Astrocyte (in vitro differentiated cells and primary cell): ENCODE data around the gene CADM1. TPM values are rescaled to one million over a fixed set of nuclear protein-coding genes. Genes with fewer than 3 reads are reported as not detected.

Source experiments
- DNase-seq: peaks from one replicate; pipeline ENCODE4 v3.0.0-alpha.2; 2010; ENCODE audit warnings: low read depth
- FAIRE-seq: peaks from 2 replicates; lab custom pipeline; 2011; peaks lifted over from hg19 to GRCh38; lab: Jason Lieb, UNC
- H2AFZ ChIP-seq: 2 replicates; pipeline ENCODE4 v1.6.0; 2012; ENCODE audit warnings: low read depth, low read length, inconsistent platforms
- H3K27ac ChIP-seq: 2 replicates; pipeline ENCODE4 v1.5.1; 2011; ENCODE audit warnings: low read depth, low read length, inconsistent platforms
- H3K27me3 ChIP-seq: 2 replicates; pipeline ENCODE4 v1.6.0; 2011; ENCODE audit warnings: low read length, inconsistent platforms; ENCODE audit not compliant: insufficient read depth
- H3K36me3 ChIP-seq: 2 replicates; pipeline ENCODE4 v1.5.1; 2011; ENCODE audit warnings: low read length, inconsistent platforms; ENCODE audit not compliant: insufficient read depth
- H3K4me1 ChIP-seq: 2 replicates; pipeline ENCODE4 v1.5.1; 2011; ENCODE audit warnings: low read length, inconsistent platforms; ENCODE audit not compliant: insufficient read depth
- H3K4me2 ChIP-seq: 2 replicates; pipeline ENCODE4 v1.6.0; 2012; ENCODE audit warnings: low read length, inconsistent platforms
- H3K4me3 ChIP-seq: 2 replicates; pipeline ENCODE4 v1.5.1; 2011; ENCODE audit warnings: low read depth, mild to moderate bottlenecking, low read length, inconsistent platforms; ENCODE audit not compliant: insufficient read depth
- H3K79me2 ChIP-seq: 2 replicates; pipeline ENCODE4 v1.6.0; 2012; ENCODE audit warnings: mild to moderate bottlenecking, low read length, inconsistent platforms; ENCODE audit not compliant: insufficient read depth
- H3K9ac ChIP-seq: 2 replicates; pipeline ENCODE4 v1.6.0; 2012; ENCODE audit warnings: mild to moderate bottlenecking, low read length, inconsistent platforms
- H3K9me3 ChIP-seq: 2 replicates; pipeline ENCODE4 v1.5.1; 2012; ENCODE audit warnings: low read depth, mild to moderate bottlenecking, low read length, inconsistent platforms; ENCODE audit not compliant: insufficient read depth
- H4K20me1 ChIP-seq: 2 replicates; pipeline ENCODE4 v1.6.0; 2012; ENCODE audit warnings: low read length, inconsistent platforms; ENCODE audit not compliant: insufficient read depth
- H3K27ac Mint-ChIP-seq: one replicate; pipeline ENCODE4 v1.8.0; 2021; ENCODE audit warnings: mild to moderate bottlenecking, mixed read lengths; ENCODE audit not compliant: unreplicated experiment
- H3K27me3 Mint-ChIP-seq: one replicate; pipeline ENCODE4 v1.8.0; 2021; ENCODE audit warnings: low read depth, mixed read lengths; ENCODE audit not compliant: unreplicated experiment
- H3K36me3 Mint-ChIP-seq: one replicate; pipeline ENCODE4 v1.8.0; 2021; ENCODE audit warnings: low read depth, mixed read lengths; ENCODE audit not compliant: unreplicated experiment
- H3K4me1 Mint-ChIP-seq: one replicate; pipeline ENCODE4 v1.8.0; 2021; ENCODE audit warnings: low read depth, mixed read lengths; ENCODE audit not compliant: unreplicated experiment
- H3K4me3 Mint-ChIP-seq: one replicate; pipeline ENCODE4 v1.8.0; 2021; ENCODE audit warnings: mild to moderate bottlenecking, moderate library complexity, mixed read lengths; ENCODE audit not compliant: unreplicated experiment
- H3K9me3 Mint-ChIP-seq: one replicate; pipeline ENCODE4 v1.8.0; 2021; ENCODE audit warnings: mild to moderate bottlenecking, mixed read lengths; ENCODE audit not compliant: unreplicated experiment
- EZH2 ChIP-seq: IDR thresholded peaks from 2 replicates; pipeline ENCODE4 v1.6.1; 2012; ENCODE audit warnings: mild to moderate bottlenecking, low read length, inconsistent platforms; ENCODE audit not compliant: insufficient read depth
- total RNA-seq: library from RNA; stranded (reverse); gene quantifications from 2 replicates; pipeline ENCODE4 v1.2.1, GENCODE V29; 2021
- TF ChIP-seq, protein P1 (sequence below): IDR thresholded peaks from 2 replicates; pipeline ENCODE4 v1.5.1; 2011; ENCODE audit warnings: low read depth, mild to moderate bottlenecking, inconsistent platforms, low read length, moderate library complexity; ENCODE audit not compliant: insufficient read depth

Gene CADM1
- total RNA-seq, 1 donor from 2014 or later: 414 TPM

DNA sequence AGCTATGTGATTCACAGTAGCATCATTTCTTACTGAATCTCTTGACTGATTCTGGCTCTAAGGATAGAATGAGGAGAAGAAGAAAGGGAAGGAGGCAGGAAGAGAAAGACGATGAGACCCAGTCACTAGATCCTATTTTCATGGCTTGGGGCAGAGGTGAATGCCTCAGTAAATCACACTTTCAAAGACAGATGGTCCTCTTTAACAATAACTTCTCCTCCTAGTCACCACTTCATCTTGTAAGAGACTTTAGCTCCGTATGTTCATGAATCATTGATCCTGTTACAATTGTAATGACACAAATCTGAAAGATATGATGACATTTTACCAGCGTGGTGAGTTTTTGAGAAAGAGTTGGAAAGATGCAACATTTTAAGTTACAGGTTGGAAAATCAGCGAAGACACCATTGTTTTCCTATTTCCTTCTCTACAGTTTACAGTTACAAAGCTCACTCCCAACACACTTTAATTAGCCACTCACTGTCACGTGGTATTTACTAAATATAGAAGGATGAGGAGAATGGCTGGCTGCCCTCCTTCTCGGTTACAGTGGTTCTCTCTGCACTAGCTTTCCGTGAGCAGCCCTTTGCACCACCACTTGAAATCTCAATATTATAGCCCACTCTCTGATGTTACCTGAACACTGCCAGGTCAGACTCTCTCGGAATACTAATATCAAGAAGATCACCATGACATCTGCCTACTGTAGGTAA is 205.8 kb downstream of the CADM1 start:
- no peak overlapping the region for H3K27ac ChIP-seq
- Mint-ChIP-seq H3K9me3 (peaks cover 5% of the 10 kb centered on the region), H3K27me3 (no peaks in the 10 kb centered on the region), H3K4me3 (no peak overlapping the region), H3K4me1 (peaks cover 34% of the 10 kb centered on the region), H3K36me3 (peaks cover 9% of the 10 kb centered on the region), H3K27ac (no peak overlapping the region)
- TF ChIP-seq, protein P1, sequence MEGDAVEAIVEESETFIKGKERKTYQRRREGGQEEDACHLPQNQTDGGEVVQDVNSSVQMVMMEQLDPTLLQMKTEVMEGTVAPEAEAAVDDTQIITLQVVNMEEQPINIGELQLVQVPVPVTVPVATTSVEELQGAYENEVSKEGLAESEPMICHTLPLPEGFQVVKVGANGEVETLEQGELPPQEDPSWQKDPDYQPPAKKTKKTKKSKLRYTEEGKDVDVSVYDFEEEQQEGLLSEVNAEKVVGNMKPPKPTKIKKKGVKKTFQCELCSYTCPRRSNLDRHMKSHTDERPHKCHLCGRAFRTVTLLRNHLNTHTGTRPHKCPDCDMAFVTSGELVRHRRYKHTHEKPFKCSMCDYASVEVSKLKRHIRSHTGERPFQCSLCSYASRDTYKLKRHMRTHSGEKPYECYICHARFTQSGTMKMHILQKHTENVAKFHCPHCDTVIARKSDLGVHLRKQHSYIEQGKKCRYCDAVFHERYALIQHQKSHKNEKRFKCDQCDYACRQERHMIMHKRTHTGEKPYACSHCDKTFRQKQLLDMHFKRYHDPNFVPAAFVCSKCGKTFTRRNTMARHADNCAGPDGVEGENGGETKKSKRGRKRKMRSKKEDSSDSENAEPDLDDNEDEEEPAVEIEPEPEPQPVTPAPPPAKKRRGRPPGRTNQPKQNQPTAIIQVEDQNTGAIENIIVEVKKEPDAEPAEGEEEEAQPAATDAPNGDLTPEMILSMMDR: no peak
- TF ChIP-seq EZH2: no peak
- DNase-seq (no peak), FAIRE-seq (no peak)
- H3K27me3 ChIP-seq: no peaks in the 10 kb centered on the region
- H3K9me3 ChIP-seq: no peaks in the 10 kb centered on the region
- H3K4me3 ChIP-seq: no peak overlapping the region
- no peaks in the 10 kb centered on the region for H3K36me3 ChIP-seq
- no peaks in the 10 kb centered on the region for H4K20me1 ChIP-seq
- H3K4me1 ChIP-seq: peaks cover 7% of the 10 kb centered on the region
- no peak overlapping the region for H3K9ac ChIP-seq
- no peak overlapping the region for H2AFZ ChIP-seq
- no peak overlapping the region for H3K4me2 ChIP-seq
- H3K79me2 ChIP-seq: no peaks in the 10 kb centered on the region

DNA sequence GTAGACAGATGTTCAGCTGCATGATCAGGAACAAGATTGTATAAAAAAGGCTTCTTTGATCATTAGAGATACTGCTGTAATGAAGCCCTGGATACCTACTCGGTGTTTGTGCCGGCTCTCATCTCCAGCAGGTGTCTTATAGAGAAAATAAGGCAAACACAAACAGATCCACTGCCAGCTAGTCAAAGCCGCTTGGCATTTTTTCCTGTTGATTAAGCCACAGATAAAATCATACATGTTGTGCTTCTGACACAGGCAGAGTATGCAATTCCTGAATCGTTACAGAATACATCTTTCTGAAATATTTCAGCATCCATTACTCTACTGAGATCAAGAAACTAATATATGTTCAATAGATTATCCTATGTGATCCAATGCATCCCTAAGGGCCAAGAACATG is 206.9 kb downstream of the CADM1 start:
- Histone ChIP-seq H3K27ac (no peak overlapping the region), H4K20me1 (no peaks in the 10 kb centered on the region), H3K4me2 (no peak overlapping the region), H3K27me3 (no peaks in the 10 kb centered on the region), H3K79me2 (no peaks in the 10 kb centered on the region), H3K4me3 (no peak overlapping the region), H2AFZ (no peak overlapping the region), H3K4me1 (peaks cover 7% of the 10 kb centered on the region), H3K9ac (no peak overlapping the region), H3K9me3 (no peaks in the 10 kb centered on the region), H3K36me3 (no peaks in the 10 kb centered on the region)
- FAIRE-seq: no peak
- Mint-ChIP-seq H3K4me3 (no peak overlapping the region), H3K27me3 (no peaks in the 10 kb centered on the region), H3K27ac (no peak overlapping the region), H3K9me3 (peaks cover 5% of the 10 kb centered on the region), H3K36me3 (peaks cover 9% of the 10 kb centered on the region), H3K4me1 (peaks cover 24% of the 10 kb centered on the region)
- DNase-seq: no peak
- TF ChIP-seq, protein P1: no peak
- TF ChIP-seq EZH2: no peak

DNA sequence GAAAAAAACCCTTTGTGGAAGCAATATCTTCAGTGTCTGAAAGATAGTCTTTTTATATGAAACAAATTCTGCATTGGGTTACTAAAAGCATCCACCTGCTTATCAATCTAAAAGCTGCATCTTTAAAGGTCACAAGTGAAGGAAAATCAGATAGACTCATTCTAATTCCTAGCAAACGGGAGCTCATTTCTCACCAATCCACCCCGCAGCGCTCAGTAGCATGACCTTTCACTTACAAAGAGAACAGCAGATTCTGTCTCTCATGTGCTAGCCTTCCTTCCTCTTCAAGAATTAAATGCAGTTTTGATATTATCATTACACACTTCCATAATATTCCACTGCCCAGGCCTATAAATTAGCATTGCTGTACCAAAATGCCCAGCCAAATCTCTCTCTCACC is 212.9 kb downstream of the CADM1 start:
- no peak overlapping the region for H2AFZ ChIP-seq
- H3K9me3 Mint-ChIP-seq: peaks cover 3% of the 10 kb centered on the region
- peaks cover 7% of the 10 kb centered on the region for H3K36me3 Mint-ChIP-seq
- no peaks in the 10 kb centered on the region for H3K4me1 ChIP-seq
- H3K27me3 Mint-ChIP-seq: no peaks in the 10 kb centered on the region
- DNase-seq (no peak), FAIRE-seq (no peak)
- H3K4me3 ChIP-seq: no peak overlapping the region
- H3K27ac ChIP-seq: no peak overlapping the region
- no peaks in the 10 kb centered on the region for H3K9me3 ChIP-seq
- no peaks in the 10 kb centered on the region for H4K20me1 ChIP-seq
- H3K9ac ChIP-seq: no peak overlapping the region
- H3K4me3 Mint-ChIP-seq: no peak overlapping the region
- H3K36me3 ChIP-seq: no peaks in the 10 kb centered on the region
- TF ChIP-seq EZH2: no peak
- TF ChIP-seq, protein P1: no peak
- H3K4me2 ChIP-seq: no peak overlapping the region
- no peaks in the 10 kb centered on the region for H3K79me2 ChIP-seq
- peaks cover 37% of the 10 kb centered on the region for H3K4me1 Mint-ChIP-seq
- no peak overlapping the region for H3K27ac Mint-ChIP-seq
- no peaks in the 10 kb centered on the region for H3K27me3 ChIP-seq
